ENCODE measurements around the gene INTS14. TPM values are rescaled to one million over a fixed set of nuclear protein-coding genes. Genes with fewer than 3 reads are reported as not detected.

Gene INTS14
- total and polyA plus RNA-seq, 9 of the 15 experiments (the other 6 are each of a cell fraction or from before 2014, with no cell fraction given): 30.5 to 92.4 (median 46.5) TPM

- peaks cover 76% of the 10 kb centered on the region for H3K79me2 ChIP-seq (ENCODE audit: control insufficient read depth, insufficient read depth, low read length)
- peaks cover 21 to 25% of the 10 kb centered on the region in 2 experiments; a peak in 4 of 5 replicates for H3K4me1 ChIP-seq (replicated peaks in 1 of 2; ENCODE audit: control insufficient read depth in 2 of 2, insufficient read depth in 2 of 2, low read length in 2 of 2)
- no peaks in the 10 kb centered on the region for H3K27me3 ChIP-seq (ENCODE audit: control insufficient read depth in 2 of 2, insufficient read depth in 2 of 2, low read length in 2 of 2)
- CTCF ChIA-PET (ENCODE audit: low intra/inter-chr PET ratio): no interaction called here
- ATAC-seq (no peak), FAIRE-seq (no peak), DNase-seq (ENCODE audit: extremely low read depth in 1 of 4, low spot score in 3 of 4) (peak in 3 of 4 experiments; percentile 23 to 41 (median 25))
- intact Hi-C loops (cut with micrococcal nuclease) (no loop called here), in situ Hi-C loops (cut with MboI) (no loop called here)
- 25% methylated on average over 1 of the region's 1 CpG for WGBS (ENCODE audit: insufficient coverage, low coverage, missing lambda C conversion rate)
- peaks cover 25% of the 10 kb centered on the region for H4K20me1 ChIP-seq (replicated peaks; ENCODE audit: control insufficient read depth, insufficient read depth, low read length)
- H3K27ac ChIP-seq (ENCODE audit: extremely low read depth, low read depth, low read length): no peak overlapping the region
- H3K9me3 ChIP-seq (replicated peaks; ENCODE audit: control insufficient read depth, insufficient read depth, low read depth, low read length): no peaks in the 10 kb centered on the region
- BruUV-seq (replicated peaks): no TSS peak
- H3K4me3 ChIP-seq: no peak overlapping the region
- peaks cover 37% of the 10 kb centered on the region; the same call in 2 of the 3 replicates for H3K36me3 ChIP-seq (ENCODE audit: control insufficient read depth, insufficient read depth, low read length)
- no peak overlapping the region for H3K9ac ChIP-seq (ENCODE audit: insufficient read depth in 1 of 2, low read depth in 2 of 2, low read length in 2 of 2)
- H2AFZ ChIP-seq (ENCODE audit: low read depth, low read length): no peak overlapping the region
- POLR2A ChIA-PET: interaction anchor here (0.5 to 1.0 kb wide), 3 partner anchors 17 to 31 kb away, joined by 3 read pairs; no protein-coding TSS in a partner anchor
- no peaks in the 10 kb centered on the region for H3K9me1 ChIP-seq (ENCODE audit: control insufficient read depth, insufficient read depth, low read length)
- peak overlapping the region; percentile 10; the same call in 1 of the 2 replicates for H3K4me2 ChIP-seq (ENCODE audit: insufficient read depth, low read length)
- TF ChIP-seq EGR1 (conservative IDR thresholded peaks at IDR 0.05) (peak; percentile 63), ARID1B (IDR thresholded peaks at IDR 0.05) (peak; percentile 43), SMARCE1 (IDR thresholded peaks at IDR 0.05) (peak; percentile 75), FOXK2 (conservative IDR thresholded peaks at IDR 0.05 in 1 of 2, IDR thresholded peaks at IDR 0.05 in 1 of 2; ENCODE audit: low read depth in 2 of 2) (peak; percentile 50 to 56; a peak in 3 of 4 replicates), SMARCA4 (IDR thresholded peaks at IDR 0.05) (peak; percentile 63; the same call in 1 of the 2 replicates), ERF (CRISPR knock-in tag; IDR thresholded peaks at IDR 0.05) (no peak), FOXA3 (CRISPR knock-in tag; conservative IDR thresholded peaks at IDR 0.05 in 1 of 2, IDR thresholded peaks at IDR 0.05 in 1 of 2) (no peak), ARNT (IDR thresholded peaks at IDR 0.05) (0 out of 4 replicates have a peak, but pooled peaks of 1 of the 2 experiments have one; percentile 16), ZNF766 (CRISPR knock-in tag; conservative IDR thresholded peaks at IDR 0.05) (0 out of 2 replicates have a peak, but pooled peaks have one; percentile 27), MTF1 (CRISPR knock-in tag; IDR thresholded peaks at IDR 0.05; ENCODE audit: borderline replicate concordance) (no peak), STAT6 (CRISPR knock-in tag; IDR thresholded peaks at IDR 0.05) (no peak), MAZ (CRISPR knock-in tag; conservative IDR thresholded peaks at IDR 0.05 in 1 of 2, IDR thresholded peaks at IDR 0.05 in 1 of 2) (no peak), MNT (conservative IDR thresholded peaks at IDR 0.05) (peak; percentile 31 to 48; a peak in 2 of 4 replicates), KDM1A (IDR thresholded peaks at IDR 0.05) (peak; percentile 55 to 75), DLX4 (CRISPR knock-in tag; IDR thresholded peaks at IDR 0.05) (no peak), GATA2 (CRISPR knock-in tag; IDR thresholded peaks at IDR 0.05) (no peak), ESRRA (IDR thresholded peaks at IDR 0.05; ENCODE audit: borderline replicate concordance, low read depth) (peak; percentile 21; the same call in 1 of the 2 replicates), RCOR1 (IDR thresholded peaks at IDR 0.05; ENCODE audit: borderline replicate concordance in 1 of 2, low read depth in 2 of 2, low read length in 2 of 2) (peak in 1 of 2 experiments; percentile 66; a peak in 1 of 4 replicates), FOSL1 (tag; conservative IDR thresholded peaks at IDR 0.05) (peak; percentile 78)
Observed at GRCh38 chr15:65532738-65533051, 78.2 kb downstream of the INTS14 start.
